Right atrium auricular region (tissue), 2 donors: ENCODE data around the gene AQP2. TPM values are rescaled to one million over a fixed set of nuclear protein-coding genes. Genes with fewer than 3 reads are reported as not detected.

Experiments used
- DNase-seq: peaks from one replicate; pipeline ENCODE4 v3.0.0-alpha.2; 2019; ENCODE audit warnings: low spot score
- H3K27ac ChIP-seq, 2 donors: fragments of 200-600 bp; sonication (generic); 1 replicate in 1 of 2; 2 replicates in 1 of 2; pipeline ENCODE4 v1.5.1; 2016 to 2019
- H3K27me3 ChIP-seq, 2 donors: fragments of 200-600 bp; sonication (generic); one replicate each; pipeline versions ENCODE4 v1.5.1 to v1.6.0; 2017 to 2019
- H3K36me3 ChIP-seq: fragments of 200-600 bp; sonication (generic); one replicate; pipeline ENCODE4 v1.5.1; 2016
- H3K4me1 ChIP-seq, 2 donors: fragments of 200-600 bp; sonication (generic); one replicate each; pipeline versions ENCODE4 v1.5.1 to v1.6.0; 2017 to 2019
- H3K4me3 ChIP-seq, 2 donors: fragments of 200-600 bp; sonication (generic); 1 replicate in 1 of 2; 2 replicates in 1 of 2; pipeline ENCODE4 v1.5.1; 2017 to 2019; ENCODE audit warnings: mild to moderate bottlenecking in 1 of 2, moderate library complexity in 1 of 2
- H3K9me3 ChIP-seq, 2 donors: fragments of 200-600 bp; sonication (generic); one replicate each; pipeline ENCODE4 v1.5.1; 2019
- total RNA-seq, 2 donors: library from RNA; depleted of rRNA; stranded (reverse); fragments of >200 nt; gene quantifications; one replicate each; pipeline ENCODE4 v1.1.0, GENCODE V29; 2016
- TF ChIP-seq, protein P1 (sequence below), 2 donors: fragments of 200-600 bp; sonication (generic); IDR thresholded peaks; one replicate each; pipeline ENCODE4 v1.5.1; 2019; ENCODE audit warnings: antibody characterized with exemption in 2 of 2

Gene AQP2
- total RNA-seq, 2 donors from 2014 or later: 0.83 TPM; not detected in 1

DNA sequence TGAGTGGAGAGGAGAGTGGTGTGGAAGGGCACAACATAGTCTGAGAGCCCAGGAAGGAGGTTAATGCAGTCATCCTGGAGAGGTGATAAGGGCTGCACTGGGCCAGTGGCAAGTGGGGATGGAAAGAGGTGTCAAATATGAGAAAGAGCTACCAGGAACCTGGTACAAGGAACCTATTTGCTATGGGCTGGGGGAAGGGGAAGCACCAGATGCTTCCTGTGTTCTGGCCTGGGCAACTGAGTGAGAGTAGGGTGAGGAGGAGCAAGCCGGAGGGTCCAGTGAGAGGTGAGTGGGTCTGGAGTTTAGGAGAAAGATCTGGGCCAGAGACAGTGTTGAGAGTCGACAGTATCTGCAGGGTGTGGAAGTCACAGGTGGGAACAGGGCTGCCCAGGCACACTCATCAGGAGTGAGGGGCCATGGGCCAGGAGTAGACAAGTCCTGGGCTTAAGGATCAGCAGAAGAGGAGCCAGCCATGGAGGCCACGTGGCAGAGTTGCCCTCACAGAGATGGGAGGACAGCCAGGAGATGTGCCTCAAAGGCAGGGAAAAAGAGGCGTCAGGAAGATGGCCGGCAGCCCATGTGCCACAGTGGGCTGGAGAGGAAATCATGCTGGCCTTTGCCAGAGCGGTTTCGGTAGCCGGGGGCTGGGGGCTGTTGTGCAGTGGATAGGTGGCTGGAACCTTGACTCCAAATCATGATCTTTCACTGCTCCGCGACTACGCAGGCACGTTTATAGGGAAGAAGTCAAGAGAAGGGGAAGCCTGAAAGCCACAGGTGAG lies 19.3 kb downstream of the AQP2 start:
- no peak overlapping the region for H3K4me3 ChIP-seq
- H3K36me3 ChIP-seq: no peaks in the 10 kb centered on the region
- H3K27ac ChIP-seq: no peak overlapping the region
- TF ChIP-seq, protein P1, sequence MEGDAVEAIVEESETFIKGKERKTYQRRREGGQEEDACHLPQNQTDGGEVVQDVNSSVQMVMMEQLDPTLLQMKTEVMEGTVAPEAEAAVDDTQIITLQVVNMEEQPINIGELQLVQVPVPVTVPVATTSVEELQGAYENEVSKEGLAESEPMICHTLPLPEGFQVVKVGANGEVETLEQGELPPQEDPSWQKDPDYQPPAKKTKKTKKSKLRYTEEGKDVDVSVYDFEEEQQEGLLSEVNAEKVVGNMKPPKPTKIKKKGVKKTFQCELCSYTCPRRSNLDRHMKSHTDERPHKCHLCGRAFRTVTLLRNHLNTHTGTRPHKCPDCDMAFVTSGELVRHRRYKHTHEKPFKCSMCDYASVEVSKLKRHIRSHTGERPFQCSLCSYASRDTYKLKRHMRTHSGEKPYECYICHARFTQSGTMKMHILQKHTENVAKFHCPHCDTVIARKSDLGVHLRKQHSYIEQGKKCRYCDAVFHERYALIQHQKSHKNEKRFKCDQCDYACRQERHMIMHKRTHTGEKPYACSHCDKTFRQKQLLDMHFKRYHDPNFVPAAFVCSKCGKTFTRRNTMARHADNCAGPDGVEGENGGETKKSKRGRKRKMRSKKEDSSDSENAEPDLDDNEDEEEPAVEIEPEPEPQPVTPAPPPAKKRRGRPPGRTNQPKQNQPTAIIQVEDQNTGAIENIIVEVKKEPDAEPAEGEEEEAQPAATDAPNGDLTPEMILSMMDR (IDR thresholded peaks at IDR 0.05): no peak
- no peak for DNase-seq
- H3K9me3 ChIP-seq: no peaks in the 10 kb centered on the region
- no peaks in the 10 kb centered on the region for H3K27me3 ChIP-seq
- H3K4me1 ChIP-seq: peaks cover 0 to 24% of the 10 kb centered on the region in 2 donors

- Histone ChIP-seq H3K4me3 (no peak overlapping the region), H3K27me3 (no peaks in the 10 kb centered on the region), H3K4me1 (peaks cover 0 to 31% of the 10 kb centered on the region in 2 donors), H3K36me3 (no peaks in the 10 kb centered on the region), H3K9me3 (no peaks in the 10 kb centered on the region), H3K27ac (no peak overlapping the region)
- DNase-seq: no peak
- TF ChIP-seq, protein P1 (IDR thresholded peaks at IDR 0.05): no peak
These were observed 20.1 kb downstream of the AQP2 start for GRCh38 chr12:49970658-49971057.

GRCh38 chr12:49971141-49971540 lies 20.6 kb downstream of the AQP2 start:
- TF ChIP-seq, protein P1 (IDR thresholded peaks at IDR 0.05): no peak
- H3K4me1 ChIP-seq: peaks cover 0 to 31% of the 10 kb centered on the region in 2 donors
- no peaks in the 10 kb centered on the region for H3K36me3 ChIP-seq
- no peak overlapping the region for H3K27ac ChIP-seq
- no peak for DNase-seq
- no peaks in the 10 kb centered on the region for H3K9me3 ChIP-seq
- H3K27me3 ChIP-seq: no peaks in the 10 kb centered on the region
- no peak overlapping the region for H3K4me3 ChIP-seq

GRCh38 chr12:49972129-49972528 lies 21.6 kb downstream of the AQP2 start:
- no peak overlapping the region for H3K4me3 ChIP-seq
- H3K27me3 ChIP-seq: no peaks in the 10 kb centered on the region
- peaks cover 0 to 26% of the 10 kb centered on the region in 2 donors for H3K4me1 ChIP-seq
- TF ChIP-seq, protein P1 (IDR thresholded peaks at IDR 0.05): no peak
- H3K36me3 ChIP-seq: no peaks in the 10 kb centered on the region
- DNase-seq: no peak
- H3K9me3 ChIP-seq: no peaks in the 10 kb centered on the region
- H3K27ac ChIP-seq: no peak overlapping the region

DNA sequence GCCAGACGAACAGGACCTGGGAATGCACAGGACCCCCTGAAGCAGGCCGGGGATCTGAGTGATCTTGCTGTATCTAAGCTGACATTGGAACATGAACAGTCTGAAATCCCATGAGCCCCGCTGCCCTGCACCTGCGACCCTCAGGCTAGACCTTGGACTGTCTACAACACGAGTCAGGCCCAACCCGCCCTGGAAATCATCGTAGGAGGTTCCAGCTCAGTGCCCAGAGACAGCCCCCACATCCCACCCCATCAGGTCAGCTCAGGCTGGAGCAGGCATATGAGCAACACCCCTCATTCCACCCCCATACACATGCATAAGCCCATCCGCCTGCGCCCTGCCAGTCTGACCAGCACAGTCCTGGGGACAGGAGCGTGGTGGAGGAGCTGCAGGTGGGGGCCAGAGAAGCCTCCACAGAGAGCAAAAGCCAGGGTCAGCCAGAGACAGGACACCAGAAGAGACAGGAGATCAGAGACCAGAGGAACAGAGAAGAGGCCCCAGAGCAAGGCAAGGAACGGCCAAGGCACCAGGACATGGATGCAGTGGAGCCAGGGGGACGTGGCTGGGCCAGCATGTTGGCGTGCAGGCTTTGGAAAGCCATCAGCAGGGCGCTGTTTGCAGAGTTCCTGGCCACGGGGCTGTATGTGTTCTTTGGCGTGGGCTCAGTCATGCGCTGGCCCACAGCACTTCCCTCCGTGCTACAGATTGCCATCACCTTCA lies 22.3 kb downstream of the AQP2 start, which contains the start of gene AQP6:
Gene AQP6 (plus strand): TSS at position 307 of the 720 bp plus-strand sequence. CDS start 227 bp downstream, at position 534.
- DNase-seq: no peak
- H3K4me3 ChIP-seq: no peak within 1 kb of the TSS
- TF ChIP-seq, protein P1 (IDR thresholded peaks at IDR 0.05): no peak

More for the DNA sequence above, 22.3 kb downstream of the AQP2 start, which contains the start of gene AQP6:
- no peaks in the 10 kb centered on the region for H3K27me3 ChIP-seq
- H3K9me3 ChIP-seq: no peaks in the 10 kb centered on the region
- H3K36me3 ChIP-seq: no peaks in the 10 kb centered on the region
- no peak within 1 kb of the TSS for H3K27ac ChIP-seq
- H3K4me1 ChIP-seq: peaks cover 0 to 20% of the 10 kb centered on the region in 2 donors
